K562 (cell line): ENCODE results near the gene RPL22. TPM values are rescaled to one million over a fixed set of nuclear protein-coding genes. Genes with fewer than 3 reads are reported as not detected.

Experiments used
- ATAC-seq: fragments of 200-7000 bp; cut with Tn5 transposase; 3 replicates; pipeline ENCODE4 v1.9.1; 2020; ENCODE audit warnings: moderate library complexity
- BruUV-seq: library from RNA; stranded (reverse); fragments of 400-500 nt; replicated peaks from 2 replicates; lab custom pipeline; 2021; lab: Mats Ljungman, UMichigan
- CTCF ChIA-PET: fragments of 300-600 bp; formaldehyde crosslinking; extraction: SDS; loops from one replicate; lab custom pipeline; 2021; ENCODE audit warnings: low intra/inter-chr PET ratio; lab: Yijun Ruan, JAX
- POLR2A ChIA-PET: fragments of 300-600, 350-650 bp; sonication (Branson Sonifier 250); formaldehyde crosslinking; extraction: SDS; loops from one replicate; lab custom pipeline; 2021; ENCODE audit warnings: antibody characterized with exemption, inconsistent platforms; lab: Yijun Ruan, JAX
- DNase-seq, 4 experiments: peaks; one replicate each; pipeline versions ENCODE4 v3.0.0 to v3.0.0-alpha.2; 2011 to 2018; ENCODE audit warnings: low spot score in 3 of 4, mixed read lengths in 3 of 4; ENCODE audit errors: extremely low read depth in 1 of 4
- FAIRE-seq: peaks from 2 replicates; lab custom pipeline; 2011; peaks lifted over from hg19 to GRCh38; lab: Jason Lieb, UNC
- H2AFZ ChIP-seq: 2 replicates; pipeline ENCODE4 v1.6.0; 2011; ENCODE audit warnings: low read depth, low read length, control low read depth, inconsistent platforms
- H3K27ac ChIP-seq: fragments of 200-600 bp; 3 replicates; pipeline ENCODE4 v1.8.0; 2011; ENCODE audit warnings: low read depth, mild to moderate bottlenecking, control low read depth, inconsistent platforms, low read length, moderate library complexity, mixed read lengths; ENCODE audit errors: extremely low read depth
- H3K27me3 ChIP-seq, 2 experiments: fragments of 300-600 bp in 1 of 2; 2 replicates in 1 of 2; 3 replicates in 1 of 2; pipeline versions ENCODE4 v1.6.0 to v1.8.0; 2011; ENCODE audit warnings: inconsistent platforms in 2 of 2, low read length in 2 of 2, mild to moderate bottlenecking in 1 of 2, mixed read lengths in 1 of 2, moderate library complexity in 1 of 2; ENCODE audit not compliant: control insufficient read depth in 2 of 2, insufficient read depth in 2 of 2
- H3K36me3 ChIP-seq: fragments of 300-600 bp; 3 replicates; pipeline ENCODE4 v1.8.0; 2011; ENCODE audit warnings: mild to moderate bottlenecking, low read length, inconsistent platforms; ENCODE audit not compliant: control insufficient read depth, insufficient read depth
- H3K4me1 ChIP-seq, 2 experiments: fragments of 200-600 bp in 1 of 2; replicated peaks in 1 of 2; 2 replicates in 1 of 2; 3 replicates in 1 of 2; pipeline versions ENCODE4 v1.5.1 to v1.8.0; 2011; ENCODE audit warnings: inconsistent platforms in 2 of 2, low read length in 2 of 2, mild to moderate bottlenecking in 1 of 2, mixed read lengths in 1 of 2, moderate library complexity in 1 of 2; ENCODE audit not compliant: control insufficient read depth in 2 of 2, insufficient read depth in 2 of 2
- H3K4me2 ChIP-seq: 2 replicates; pipeline ENCODE4 v1.6.1; 2011; ENCODE audit warnings: low read length, control low read depth, inconsistent platforms, mixed read lengths; ENCODE audit not compliant: insufficient read depth
- H3K4me3 ChIP-seq: fragments of 200-600 bp; sonication (generic), shearing (Covaris generic); 2 replicates; pipeline ENCODE4 v1.5.1; 2016; ENCODE audit warnings: control low read depth, inconsistent platforms
- H3K79me2 ChIP-seq: fragments of 200-600 bp; 3 replicates; pipeline ENCODE4 v1.8.0; 2011; ENCODE audit warnings: low read length, inconsistent platforms; ENCODE audit not compliant: control insufficient read depth, insufficient read depth
- H3K9ac ChIP-seq, 2 experiments: 2 replicates each; pipeline versions ENCODE4 v1.6.0 to v1.6.1; 2011; ENCODE audit warnings: low read depth in 2 of 2, low read length in 2 of 2, control low read depth in 1 of 2, inconsistent platforms in 1 of 2, mild to moderate bottlenecking in 1 of 2, mixed read lengths in 1 of 2; ENCODE audit not compliant: insufficient read depth in 1 of 2
- H3K9me1 ChIP-seq: one replicate; pipeline ENCODE4 v1.6.0; 2011; ENCODE audit warnings: inconsistent platforms, mild to moderate bottlenecking, low read length, moderate library complexity; ENCODE audit not compliant: control insufficient read depth, insufficient read depth
- H3K9me3 ChIP-seq: replicated peaks from 2 replicates; pipeline ENCODE4 v1.5.1; 2011; ENCODE audit warnings: low read depth, low read length, inconsistent platforms; ENCODE audit not compliant: control insufficient read depth, insufficient read depth
- H4K20me1 ChIP-seq: replicated peaks from 2 replicates; pipeline ENCODE4 v1.6.1; 2011; ENCODE audit warnings: low read length, inconsistent platforms, mixed read lengths; ENCODE audit not compliant: control insufficient read depth, insufficient read depth
- EGR1 ChIP-seq: fragments of 450-650 bp; conservative IDR thresholded peaks from 2 replicates; pipeline ENCODE4 v1.6.1; 2017; ENCODE audit warnings: mild to moderate bottlenecking
- MIER1 ChIP-seq: fragments of 450-650 bp; IDR thresholded peaks from 2 replicates; pipeline ENCODE4 v1.6.1; 2016; ENCODE audit warnings: antibody characterized with exemption, mild to moderate bottlenecking, low read depth
- ZBTB7A ChIP-seq: IDR thresholded peaks from 2 replicates; pipeline ENCODE4 v1.6.1; 2011; ENCODE audit warnings: low read depth, mild to moderate bottlenecking, low read length, moderate library complexity, borderline replicate concordance; ENCODE audit not compliant: control insufficient read depth
- ZNF79 ChIP-seq: fragments of 250-450 bp; sonication (Bioruptor Pico); IDR thresholded peaks from 2 replicates; pipeline ENCODE4 v1.4.0; 2020; ENCODE audit warnings: low read depth, mild to moderate bottlenecking, moderate library complexity
- WGBS: fragments of 100-300 bp; shearing (Covaris generic); methylation state at CpG from one replicate; pipeline ENCODE4 v1.1.6; 2016; ENCODE audit warnings: low coverage, mixed read lengths; ENCODE audit not compliant: insufficient coverage; ENCODE audit errors: missing lambda C conversion rate; 5-methylcytosine and 5-hydroxymethylcytosine counted together
- in situ Hi-C: fragments of 300-500 bp; cut with MboI; formaldehyde crosslinking; loops from 4 replicates; pipeline ENCODE4 v1.15.0; 2018; ENCODE audit warnings: inconsistent platforms, mixed read lengths
- intact Hi-C: fragments of 100-400 bp; cut with micrococcal nuclease; formaldehyde crosslinking; loops from 2 replicates; pipeline ENCODE4 v1.14.2; 2022
- polyA plus RNA-seq, 8 experiments: library from polyadenylated mRNA; depleted of rRNA in 4 of 8; stranded (reverse) in 5 of 8; unstranded in 3 of 8; fragments of >200 nt; fragmentation: Nextera tagmentation in 2 of 8; fragmentation: Illumina TruSeq in 1 of 8; extraction: Ambion mirVana in 2 of 8; extraction: Trizol in 1 of 8; gene quantifications; 2 replicates each; pipeline versions ENCODE4 v1.2.1 to v1.2.3, GENCODE V29; 2011 to 2014; ENCODE audit warnings: inconsistent platforms in 1 of 8, missing spikeins in 1 of 8
- total RNA-seq, 7 experiments: library from RNA; depleted of rRNA in 6 of 7; stranded (reverse); fragments of >200 nt in 6 of 7; fragmentation: Illumina TruSeq in 2 of 7; extraction: Trizol in 2 of 7; gene quantifications; 2 replicates each; pipeline versions ENCODE4 v1.2.1 to v1.2.3, GENCODE V29; 2011 to 2021; ENCODE audit warnings: low replicate concordance in 1 of 7
- TF ChIP-seq, protein P1 (sequence below): sonication (generic); formaldehyde crosslinking; IDR thresholded peaks from 2 replicates; pipeline ENCODE4 v1.9.0; 2022; ENCODE audit warnings: mild to moderate bottlenecking, missing genetic modification reagents
- TF ChIP-seq, protein P2 (sequence below), 2 experiments: fragments of 450-650 bp; conservative IDR thresholded peaks; 2 replicates each; pipeline ENCODE4 v1.6.1; 2017; ENCODE audit warnings: mild to moderate bottlenecking in 2 of 2, moderate library complexity in 2 of 2

RPL22 gene
- total and polyA plus RNA-seq, 9 of the 15 experiments (the other 6 are each of a cell fraction or from before 2014, with no cell fraction given), result 467 to 1,165 (median 607) TPM

DNA sequence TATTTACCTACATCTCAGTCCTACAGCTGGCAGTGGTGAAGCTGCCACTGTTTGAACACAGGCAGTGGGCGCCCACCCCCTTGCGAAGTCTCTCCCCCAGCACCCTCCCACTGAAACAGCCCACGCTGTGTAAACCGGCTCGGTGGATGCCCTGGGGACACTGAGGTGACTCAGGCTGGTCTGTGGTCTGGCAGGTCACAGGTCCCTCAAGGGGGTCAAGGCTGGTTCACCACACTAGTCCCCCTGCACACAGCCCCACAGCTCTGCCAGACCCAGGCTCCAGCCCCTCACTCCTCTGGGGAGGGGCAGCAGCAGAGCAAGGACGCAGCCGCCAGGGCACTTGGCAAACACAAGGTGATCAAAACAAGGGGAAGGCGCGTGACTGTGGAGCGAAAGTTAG is 26.8 kb downstream of the RPL22 start:
- H3K4me3 ChIP-seq, result no peak overlapping the region
- intact Hi-C loops, result no loop called here
- H3K4me1 ChIP-seq, result peaks cover 0 to 31% of the 10 kb centered on the region in 2 experiments; a peak in 2 of 5 replicates
- ChIA-PET CTCF (no interaction called here), POLR2A (interaction anchor here (0.6 to 1.7 kb wide), 3 partner anchors 10 to 107 kb away, joined by 3 to 6 read pairs (median 3); no protein-coding TSS in a partner anchor)
- H3K9ac ChIP-seq, result no peak overlapping the region
- no peak for ATAC-seq
- FAIRE-seq, result no peak
- H3K27ac ChIP-seq, result no peak overlapping the region
- peaks cover 15 to 49% of the 10 kb centered on the region in 2 experiments for H3K27me3 ChIP-seq
- no peak overlapping the region for H3K4me2 ChIP-seq
- WGBS, result 7% methylated on average over 10 of the region's 10 CpGs
- H4K20me1 ChIP-seq, result peaks cover 36% of the 10 kb centered on the region
- no peaks in the 10 kb centered on the region for H3K79me2 ChIP-seq
- no peak overlapping the region for H2AFZ ChIP-seq
- no peak for DNase-seq
- no peaks in the 10 kb centered on the region for H3K36me3 ChIP-seq
- H3K9me1 ChIP-seq, result no peaks in the 10 kb centered on the region
- in situ Hi-C loops, result no loop called here
- no peaks in the 10 kb centered on the region for H3K9me3 ChIP-seq
- TF ChIP-seq MIER1 (no peak), EGR1 (peak; percentile 71), ZNF79 (CRISPR knock-in tag) (no peak), ZBTB7A (peak; percentile 43; the same call in 1 of the 2 replicates)
- TF ChIP-seq, protein P1, sequence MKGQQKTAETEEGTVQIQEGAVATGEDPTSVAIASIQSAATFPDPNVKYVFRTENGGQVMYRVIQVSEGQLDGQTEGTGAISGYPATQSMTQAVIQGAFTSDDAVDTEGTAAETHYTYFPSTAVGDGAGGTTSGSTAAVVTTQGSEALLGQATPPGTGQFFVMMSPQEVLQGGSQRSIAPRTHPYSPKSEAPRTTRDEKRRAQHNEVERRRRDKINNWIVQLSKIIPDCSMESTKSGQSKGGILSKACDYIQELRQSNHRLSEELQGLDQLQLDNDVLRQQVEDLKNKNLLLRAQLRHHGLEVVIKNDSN (CRISPR knock-in tag), result 0 out of 2 replicates have a peak, but pooled peaks have one; percentile 22
- TF ChIP-seq, protein P2, sequence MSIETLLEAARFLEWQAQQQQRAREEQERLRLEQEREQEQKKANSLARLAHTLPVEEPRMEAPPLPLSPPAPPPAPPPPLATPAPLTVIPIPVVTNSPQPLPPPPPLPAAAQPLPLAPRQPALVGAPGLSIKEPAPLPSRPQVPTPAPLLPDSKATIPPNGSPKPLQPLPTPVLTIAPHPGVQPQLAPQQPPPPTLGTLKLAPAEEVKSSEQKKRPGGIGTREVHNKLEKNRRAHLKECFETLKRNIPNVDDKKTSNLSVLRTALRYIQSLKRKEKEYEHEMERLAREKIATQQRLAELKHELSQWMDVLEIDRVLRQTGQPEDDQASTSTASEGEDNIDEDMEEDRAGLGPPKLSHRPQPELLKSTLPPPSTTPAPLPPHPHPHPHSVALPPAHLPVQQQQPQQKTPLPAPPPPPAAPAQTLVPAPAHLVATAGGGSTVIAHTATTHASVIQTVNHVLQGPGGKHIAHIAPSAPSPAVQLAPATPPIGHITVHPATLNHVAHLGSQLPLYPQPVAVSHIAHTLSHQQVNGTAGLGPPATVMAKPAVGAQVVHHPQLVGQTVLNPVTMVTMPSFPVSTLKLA (conservative IDR thresholded peaks at IDR 0.05), result no peak
- BruUV-seq, result no TSS peak
